Stimulated activated CD4-positive, alpha-beta T cell treated with anti-CD3 and anti-CD28 coated beads, Interleukin-12 subunit alpha, Interleukin-12 subunit beta, amount 100 ng/mL, for 48 hours (primary cell): ENCODE results near the gene CFAP77.

Experiments used
- DNase-seq, 3 donors: peaks; one replicate each; pipeline ENCODE4 v3.0.0-alpha.2; 2020; ENCODE audit warnings: low read depth in 2 of 3, low spot score in 1 of 3

CFAP77 gene

DNA sequence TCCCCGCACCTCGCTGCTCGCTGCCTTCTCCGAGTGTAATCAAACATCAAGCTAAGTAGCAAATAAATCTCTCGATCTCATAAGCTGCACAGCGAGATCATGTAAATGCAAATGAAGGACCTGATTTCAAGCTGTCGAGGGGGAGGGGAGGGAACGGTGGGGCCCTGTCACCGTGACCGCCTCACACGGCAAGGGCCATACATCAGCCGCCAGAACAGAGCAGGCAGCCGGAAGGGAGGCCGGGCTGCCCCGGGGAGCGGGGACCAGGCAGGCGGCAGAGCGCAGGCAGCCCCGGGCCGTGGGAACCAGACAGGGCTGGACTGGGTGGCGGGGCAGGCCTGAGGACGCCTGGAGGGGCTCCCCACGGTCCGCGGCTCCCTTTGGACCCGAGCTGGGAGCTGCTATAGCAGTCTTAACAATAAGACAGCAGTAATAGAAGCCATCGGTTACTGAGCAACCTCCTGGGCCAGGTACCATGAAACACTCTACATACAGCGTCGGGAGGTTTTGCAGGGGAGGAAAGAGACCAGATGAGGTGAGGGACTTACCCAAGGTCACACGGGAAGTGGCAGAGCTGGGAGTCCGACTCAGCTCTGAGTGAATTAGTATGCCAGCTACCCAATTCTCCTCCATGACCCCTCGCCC is 76.8 kb downstream of the CFAP77 start:
- peak; percentile 6 to 32 (median 13) for DNase-seq

DNA sequence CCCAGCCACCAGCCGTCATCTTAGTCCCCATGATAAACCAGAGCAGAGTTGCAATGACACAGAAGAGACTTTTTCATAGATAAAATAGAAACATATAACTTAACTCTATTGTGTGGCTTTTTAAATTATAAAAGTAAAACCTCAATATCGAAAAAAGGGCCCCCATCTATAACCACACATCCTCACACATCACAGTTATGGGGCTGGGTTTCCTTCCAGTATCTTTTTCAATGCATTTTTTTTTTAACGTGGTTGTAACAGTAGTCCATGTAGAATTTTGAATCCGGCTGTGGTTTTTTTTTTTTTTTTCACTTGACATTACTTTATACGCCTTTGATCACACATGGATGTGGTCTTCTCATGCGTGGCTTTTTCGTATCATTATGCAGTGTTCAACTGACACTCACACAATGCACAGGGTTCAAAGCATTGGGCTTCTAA is 77.4 kb downstream of the CFAP77 start:
- DNase-seq = peak in 1 of 3 donors; percentile 10

DNA sequence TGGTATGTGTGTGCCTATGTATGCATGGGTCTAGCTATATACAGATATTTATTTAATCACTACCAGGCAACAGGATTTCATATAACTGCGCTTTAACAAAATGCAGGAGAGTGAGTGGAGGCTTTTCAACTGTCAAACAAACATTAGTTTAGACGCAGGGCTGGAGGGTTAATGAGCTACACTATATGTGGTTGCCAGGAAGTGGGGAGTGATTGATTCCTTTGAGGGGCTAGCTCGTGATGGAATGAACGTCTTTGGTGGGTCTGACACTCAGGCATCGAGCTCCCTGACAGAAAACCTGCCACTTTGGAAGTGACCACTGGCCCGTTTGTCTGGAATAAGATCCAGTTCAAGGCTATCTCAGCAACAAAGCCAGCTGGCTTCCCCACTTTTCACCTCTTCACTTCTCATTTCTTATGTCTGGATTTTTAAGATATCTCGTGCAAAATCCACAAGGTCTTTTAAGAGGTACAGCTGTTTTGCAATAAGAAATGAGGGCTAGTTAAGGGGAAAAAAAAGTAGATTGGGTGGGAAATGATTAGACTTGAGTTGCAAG is 78.0 kb downstream of the CFAP77 start:
- DNase-seq = no peak

DNA sequence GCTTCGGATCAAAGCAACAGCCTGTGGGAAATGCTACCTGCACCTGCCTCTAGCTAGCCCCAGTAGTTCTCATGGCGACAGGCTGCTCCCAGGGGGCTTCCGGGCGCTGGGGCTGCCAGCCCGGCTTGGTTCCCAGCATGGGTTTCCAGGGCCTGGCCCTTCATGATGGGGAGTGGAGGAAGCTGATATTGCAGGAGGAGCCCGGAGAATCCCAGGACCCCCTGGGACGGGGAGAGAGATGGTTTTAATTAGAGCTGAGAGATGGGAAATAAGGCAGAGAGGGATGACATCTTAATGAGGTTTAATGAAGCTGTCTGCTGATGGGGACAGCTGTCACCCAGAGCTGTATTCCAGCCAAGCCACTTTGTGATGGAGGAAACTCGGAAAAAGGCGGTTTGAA is 78.6 kb downstream of the CFAP77 start:
- no peak for DNase-seq

DNA sequence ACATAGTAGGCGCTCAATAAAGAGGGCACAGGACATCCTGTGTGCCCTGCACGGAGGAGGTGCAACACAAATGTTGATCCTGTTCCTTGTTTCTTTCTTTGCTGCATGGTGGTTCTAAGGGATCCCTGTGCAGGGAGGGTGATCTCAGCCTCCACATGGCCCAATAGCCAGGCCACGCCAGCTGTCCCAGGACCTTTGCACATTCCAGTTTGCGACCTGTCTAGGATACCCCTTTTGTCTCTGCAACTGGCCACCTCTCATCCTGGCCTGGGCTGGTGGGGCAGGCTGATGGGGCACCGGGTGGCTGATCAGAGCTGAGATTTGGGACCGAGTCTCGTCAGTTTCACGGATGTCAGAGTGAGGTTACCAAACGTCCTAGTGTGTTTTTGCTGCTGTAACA is 79.5 kb downstream of the CFAP77 start:
- no peak for DNase-seq

DNA sequence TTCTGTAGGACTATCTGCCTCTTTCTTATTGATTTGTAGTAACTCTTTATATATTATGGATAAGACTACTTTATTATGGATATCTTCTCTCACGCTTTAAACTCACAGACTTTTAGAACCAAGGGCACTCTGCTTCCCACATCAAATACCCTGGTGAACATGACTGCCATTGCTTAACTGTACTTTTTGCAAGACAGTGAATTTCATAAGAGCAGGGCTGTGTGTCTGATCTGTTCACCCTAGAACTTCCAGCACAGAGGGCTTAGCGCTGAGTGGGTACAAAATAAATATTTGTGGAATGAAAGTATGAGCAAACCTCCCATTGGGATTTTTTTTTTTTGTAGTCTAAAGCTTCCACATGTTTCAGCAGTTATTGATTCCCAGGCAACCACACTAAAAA is 84.8 kb downstream of the CFAP77 start:
- no peak for DNase-seq

DNA sequence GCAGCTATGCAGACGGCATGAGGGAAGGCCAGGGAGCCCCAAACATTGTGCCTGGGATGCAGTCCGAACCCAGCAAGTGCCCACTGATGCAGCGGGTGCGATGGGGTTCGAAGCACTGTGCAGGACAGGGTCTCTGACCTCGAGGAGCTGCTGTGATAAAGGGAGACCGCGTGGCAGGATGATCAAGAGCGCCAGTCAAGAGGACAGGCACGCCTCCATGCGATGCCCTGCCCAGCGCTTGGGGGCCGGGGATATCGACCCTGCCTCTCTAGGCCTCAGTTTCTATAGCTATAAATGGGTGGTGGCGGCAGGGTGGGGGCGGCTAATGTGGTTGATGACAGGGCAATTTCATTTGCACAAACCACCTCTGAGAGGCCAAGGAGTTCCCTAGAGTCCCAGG is 87.7 kb downstream of the CFAP77 start:
- DNase-seq = no peak

DNA sequence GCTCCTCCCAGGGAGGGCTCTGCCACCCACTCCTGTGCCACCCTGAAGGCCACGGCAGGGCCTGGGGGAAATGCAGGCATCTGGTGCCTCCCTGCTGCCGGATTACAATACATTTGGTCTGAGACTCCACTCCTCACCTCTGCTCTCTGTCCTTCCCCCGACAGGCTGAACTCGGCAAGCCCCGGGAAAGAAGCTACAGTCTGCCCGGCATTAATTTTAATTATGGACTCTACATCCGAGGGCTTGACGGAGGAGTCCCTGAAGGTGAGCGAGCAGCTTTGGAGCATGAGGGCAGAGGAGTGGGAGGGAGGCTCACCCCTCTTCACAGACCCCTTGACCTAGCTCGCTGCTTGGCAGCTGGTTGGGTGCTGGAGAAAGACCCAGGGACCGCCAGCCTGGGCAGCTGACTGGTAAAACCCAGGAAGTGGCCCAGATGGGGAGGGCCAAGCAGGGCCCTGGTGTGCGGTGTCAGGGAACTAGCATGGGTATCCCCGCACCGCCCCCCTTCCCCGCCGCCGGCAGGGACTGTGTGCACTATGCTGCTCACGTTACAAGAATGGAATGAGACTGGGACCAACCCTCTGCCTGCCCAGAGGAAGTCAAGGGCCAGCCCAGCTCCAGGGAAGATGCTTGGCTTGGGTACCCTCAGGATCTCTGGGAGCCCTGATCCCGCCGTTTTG is 88.7 kb downstream of the CFAP77 start:
- no peak for DNase-seq

DNA sequence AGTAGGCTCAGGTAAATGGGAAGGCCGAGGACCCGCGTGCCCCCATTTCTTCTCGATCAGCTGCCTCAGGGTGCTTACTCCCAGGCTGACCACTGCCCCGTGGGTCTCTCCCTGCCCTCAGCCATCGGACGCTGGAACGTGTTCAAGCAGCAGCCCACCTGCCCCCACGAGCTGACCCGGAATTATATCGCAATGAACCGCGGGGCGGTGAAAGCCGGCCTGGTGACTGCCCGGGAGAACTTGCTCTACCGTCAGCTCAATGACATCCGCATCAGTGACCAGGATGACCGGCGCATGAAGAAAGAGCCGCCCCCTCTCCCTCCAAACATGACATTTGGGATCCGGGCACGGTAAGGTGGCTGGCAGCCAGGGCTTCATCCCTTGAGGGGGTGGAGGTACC is 89.2 kb downstream of the CFAP77 start:
- no peak for DNase-seq

DNA sequence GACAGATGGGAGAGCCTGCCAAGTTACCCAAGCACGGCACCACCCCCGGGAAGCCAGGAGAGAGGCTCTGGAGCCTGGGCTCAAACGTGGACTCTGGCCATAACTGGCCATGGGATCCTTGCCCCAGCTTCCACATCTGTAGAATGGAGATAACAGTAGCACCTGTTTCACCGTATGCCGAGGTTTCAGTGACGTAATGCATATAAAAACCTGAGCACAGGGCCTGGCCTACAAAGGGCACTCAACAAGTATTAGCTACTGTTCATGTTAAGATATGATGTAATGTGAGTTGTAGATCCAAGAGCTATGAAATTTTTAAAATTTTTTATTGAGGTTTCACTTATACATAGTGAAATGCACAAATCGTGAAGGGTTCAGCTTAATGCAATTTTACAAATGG is 90.2 kb downstream of the CFAP77 start:
- DNase-seq = no peak

DNA sequence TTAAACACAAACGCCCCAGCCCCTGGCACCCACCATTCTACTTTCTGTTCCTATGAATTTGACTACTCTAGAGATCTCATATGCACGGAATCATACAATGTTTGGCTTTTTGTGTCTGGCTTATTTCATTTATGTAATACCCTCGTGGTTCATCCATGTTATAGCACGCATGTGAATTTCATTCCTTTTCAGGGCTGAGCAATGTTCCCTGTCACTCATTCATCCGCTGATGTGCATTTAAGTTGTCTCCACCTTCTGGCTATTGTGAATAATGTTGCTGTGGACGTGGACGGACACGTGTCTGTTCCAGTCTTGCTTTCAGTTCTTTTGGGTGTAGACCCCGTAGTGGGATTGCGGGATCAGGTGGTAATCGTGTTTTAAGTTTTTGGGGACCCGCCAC is 92.5 kb downstream of the CFAP77 start:
- DNase-seq = no peak

DNA sequence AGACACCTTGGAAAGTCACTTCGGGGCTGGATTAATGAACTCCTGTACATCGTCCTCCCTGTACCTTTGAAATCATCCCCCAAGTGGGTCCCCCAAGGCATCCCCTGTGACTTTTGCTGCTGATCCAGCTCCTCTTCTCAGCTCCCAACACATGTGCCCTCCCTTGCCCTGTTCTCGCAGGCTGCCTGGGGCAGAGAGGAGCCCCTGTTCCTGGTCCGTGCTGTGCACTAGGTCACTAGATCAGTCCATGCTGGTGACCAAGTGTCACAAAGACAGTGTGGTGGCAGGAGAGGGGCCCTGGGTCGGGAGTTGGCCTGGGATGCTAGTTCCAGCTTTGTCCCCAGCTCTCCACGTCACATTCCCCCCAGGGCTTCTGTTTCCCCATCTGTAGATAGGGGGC is 93.1 kb downstream of the CFAP77 start:
- DNase-seq = no peak

DNA sequence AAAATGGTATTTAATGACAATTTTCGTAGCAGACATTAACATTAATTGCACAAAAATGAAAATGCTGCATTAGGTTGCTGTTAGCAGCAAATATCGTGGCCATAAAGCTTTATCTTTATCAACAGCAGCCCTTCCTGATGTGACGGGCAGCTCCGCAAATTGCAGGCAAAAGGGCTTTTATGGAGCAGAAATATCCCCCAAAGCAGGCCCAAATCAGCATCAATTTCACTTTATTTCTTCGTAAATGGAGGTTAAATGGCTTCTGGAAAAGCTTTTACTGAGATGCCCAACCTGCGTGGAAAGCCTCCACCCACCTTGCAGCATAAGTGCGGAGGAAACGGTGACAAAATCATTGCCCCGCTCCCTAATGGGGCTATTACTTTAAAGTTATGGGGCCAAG is 94.5 kb downstream of the CFAP77 start:
- DNase-seq = no peak

DNA sequence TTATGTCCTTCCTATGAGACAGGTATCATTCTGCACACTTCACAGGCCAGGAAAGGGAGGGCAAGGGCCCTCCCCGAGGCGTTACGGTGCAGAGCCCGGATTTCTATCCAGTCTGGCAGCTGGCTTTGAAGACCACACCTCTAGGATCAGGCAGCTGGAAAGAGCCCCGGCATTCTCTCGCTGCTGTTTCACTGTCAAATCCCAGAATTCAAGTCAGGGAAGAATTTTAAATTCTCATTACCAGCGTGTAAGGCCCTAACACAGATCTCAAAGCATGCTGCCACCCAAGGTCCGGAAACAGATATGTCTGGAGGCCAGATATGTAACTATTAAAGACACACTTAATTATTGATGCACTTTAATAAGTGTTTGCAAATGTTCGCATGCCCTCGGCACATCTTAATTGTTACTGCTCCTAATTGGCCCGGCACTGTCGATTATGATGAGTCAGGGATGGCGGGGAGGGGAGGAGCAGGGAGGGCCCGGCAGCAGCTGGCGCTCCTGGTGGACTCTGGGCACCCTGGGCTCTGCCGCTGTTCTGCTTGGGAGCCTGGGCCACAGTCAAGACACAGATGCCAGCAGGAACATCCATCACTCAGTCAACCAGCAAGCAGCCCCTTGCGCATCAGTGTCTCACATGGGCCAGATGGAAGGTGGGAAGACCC is 96.1 kb downstream of the CFAP77 start:
- no peak for DNase-seq

DNA sequence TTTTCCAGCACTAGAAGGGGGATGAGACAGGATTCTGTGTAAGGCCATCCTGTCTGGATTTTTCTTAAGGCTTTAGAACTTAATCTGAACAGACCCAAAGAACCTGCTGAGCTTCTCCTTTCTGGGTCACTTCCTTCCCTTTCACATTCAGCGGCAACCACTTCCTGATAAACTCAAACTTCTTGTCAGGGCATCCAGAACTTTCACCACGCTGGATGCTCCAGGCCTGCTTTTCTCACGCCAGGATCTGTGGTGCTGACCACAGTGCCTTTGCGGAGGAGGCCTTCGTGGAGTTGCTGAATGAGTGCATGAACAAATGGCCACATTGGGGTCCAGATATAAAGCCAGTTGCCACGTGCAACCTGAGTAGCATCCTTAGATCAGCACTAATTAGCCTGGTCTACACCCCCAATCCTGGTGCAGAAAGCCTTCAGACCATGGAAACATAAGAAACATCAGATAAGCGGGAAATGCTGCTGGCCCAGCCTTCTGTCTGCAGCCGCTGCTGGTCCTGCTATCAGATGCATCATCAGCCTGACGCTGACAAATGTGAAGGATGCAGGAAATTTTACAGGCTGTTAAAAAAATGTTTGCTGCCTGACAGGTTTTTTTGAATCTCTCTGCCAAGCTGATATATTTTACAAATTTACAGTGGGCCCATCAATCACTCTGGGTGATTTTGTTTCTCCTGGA is 97.1 kb downstream of the CFAP77 start:
- no peak for DNase-seq

DNA sequence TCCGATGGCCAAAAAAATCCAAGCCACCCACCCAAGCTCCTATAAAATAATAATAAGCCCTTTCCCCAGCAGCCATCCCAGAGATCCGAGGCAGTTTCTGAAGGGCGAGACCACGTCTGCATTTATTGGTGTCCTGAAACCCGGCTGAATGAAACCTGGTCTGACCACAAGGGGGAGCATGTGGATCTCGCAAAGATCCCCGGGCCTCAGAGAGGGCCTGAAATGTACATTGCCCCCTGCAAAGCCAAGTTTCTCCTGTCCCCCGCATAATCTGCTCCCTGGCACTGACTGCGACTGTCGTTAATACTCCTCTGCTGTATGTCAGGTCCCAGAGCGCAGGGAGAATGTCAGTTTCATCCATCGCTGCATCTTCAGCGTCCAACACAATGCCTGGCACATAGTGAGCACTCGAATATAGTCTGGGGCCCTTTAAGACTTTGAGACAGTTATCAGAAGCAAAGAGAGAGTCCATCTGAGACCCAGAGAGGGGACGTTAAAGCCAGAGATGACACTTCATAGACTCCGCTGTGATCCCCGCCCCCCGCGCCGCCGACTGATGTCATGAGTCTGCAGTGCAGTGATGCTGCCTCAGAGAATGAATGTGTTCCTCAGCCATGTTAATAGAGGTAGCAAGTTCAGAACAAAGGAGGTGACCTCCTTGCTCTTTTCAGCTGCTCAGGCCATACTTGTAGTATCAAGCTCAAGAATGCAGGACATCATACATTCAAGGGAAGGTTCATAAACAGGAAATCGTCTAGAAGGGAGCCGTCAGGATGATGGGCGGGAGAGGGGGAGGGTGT is 97.9 kb downstream of the CFAP77 start:
- DNase-seq = peak; percentile 37 to 69 (median 58)

DNA sequence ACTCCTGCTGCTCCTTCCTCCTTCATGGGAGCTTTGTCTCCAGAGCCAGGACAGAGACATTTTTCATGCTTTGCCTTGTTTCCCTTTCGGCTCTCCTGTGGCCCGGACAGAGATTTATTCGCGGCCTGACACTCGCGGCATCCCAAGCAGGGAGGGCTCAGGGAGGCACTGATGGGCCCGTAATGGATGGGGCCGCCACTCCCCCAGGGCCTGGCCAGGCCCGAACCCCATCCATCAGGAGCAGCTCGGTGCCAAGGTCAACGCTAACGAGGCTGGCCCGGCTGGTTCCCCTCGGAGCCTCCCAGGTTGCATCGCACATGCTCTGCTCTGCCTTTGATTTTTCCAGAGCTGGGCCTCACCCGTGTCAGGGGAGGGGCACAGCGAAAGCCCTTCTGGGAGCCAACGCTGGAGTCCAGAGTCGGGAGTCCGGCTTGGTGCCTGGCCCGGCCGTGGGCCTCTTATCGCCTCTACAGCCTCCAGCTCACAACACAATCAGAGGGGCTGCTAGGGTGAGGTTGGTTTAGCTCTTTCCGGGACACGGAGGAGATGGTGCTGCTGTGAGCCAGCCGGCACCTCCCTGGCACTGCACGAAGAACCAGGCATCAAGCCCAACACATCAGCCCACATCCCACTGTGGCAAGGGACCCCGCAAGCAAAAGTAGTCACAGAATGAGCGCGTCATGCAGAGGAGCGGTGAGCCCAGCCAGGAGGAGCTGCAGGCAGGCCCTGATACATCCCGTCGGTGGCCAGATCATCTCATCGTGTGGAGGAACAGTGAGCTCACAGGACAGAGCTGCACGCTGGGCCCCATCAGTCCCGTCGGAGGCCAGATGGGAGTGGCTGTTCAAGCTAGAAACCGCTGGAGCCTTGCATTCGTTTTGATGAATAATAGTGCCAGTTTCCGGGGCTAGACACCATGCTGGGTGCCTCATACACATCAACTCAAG is 100.2 kb downstream of the CFAP77 start:
- no peak for DNase-seq

DNA sequence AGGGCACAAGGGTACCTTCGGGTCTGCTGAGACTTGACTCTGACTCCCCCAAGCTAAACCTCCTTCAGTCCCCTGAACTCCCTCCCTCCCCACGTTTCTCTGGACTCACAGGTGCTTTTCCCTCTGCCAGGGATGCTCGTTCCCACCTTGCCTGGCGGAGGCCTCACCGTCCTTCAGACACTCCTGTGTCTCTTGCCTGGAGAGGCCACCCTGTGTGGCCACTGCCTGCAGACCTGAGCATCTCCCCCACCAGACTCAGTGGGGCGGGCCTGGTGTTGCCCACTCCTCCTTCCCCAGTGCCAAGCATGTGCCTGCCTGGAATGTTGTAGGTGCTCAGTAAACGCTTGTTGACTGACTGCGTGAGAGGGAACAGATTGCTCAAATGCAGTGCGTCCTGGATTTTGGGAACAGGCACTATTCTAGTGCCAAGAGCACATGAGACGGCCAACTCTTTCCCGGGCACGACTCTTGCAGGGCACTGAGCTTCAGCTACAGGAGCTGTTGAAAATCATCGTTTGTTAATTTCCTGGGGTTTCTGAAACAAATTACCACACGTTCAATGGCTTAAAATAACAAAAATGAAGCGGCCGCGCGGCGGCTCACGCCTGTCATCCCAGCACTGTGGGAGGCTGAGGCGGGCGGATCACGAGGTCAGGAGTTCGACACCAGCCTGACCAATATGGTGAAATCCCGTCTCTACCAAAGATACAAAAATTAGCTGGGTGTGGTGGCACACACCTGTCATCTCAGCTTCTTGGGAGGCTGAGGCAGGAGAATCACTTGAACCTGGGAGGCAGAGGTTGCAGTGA is 101.4 kb downstream of the CFAP77 start:
- no peak for DNase-seq

DNA sequence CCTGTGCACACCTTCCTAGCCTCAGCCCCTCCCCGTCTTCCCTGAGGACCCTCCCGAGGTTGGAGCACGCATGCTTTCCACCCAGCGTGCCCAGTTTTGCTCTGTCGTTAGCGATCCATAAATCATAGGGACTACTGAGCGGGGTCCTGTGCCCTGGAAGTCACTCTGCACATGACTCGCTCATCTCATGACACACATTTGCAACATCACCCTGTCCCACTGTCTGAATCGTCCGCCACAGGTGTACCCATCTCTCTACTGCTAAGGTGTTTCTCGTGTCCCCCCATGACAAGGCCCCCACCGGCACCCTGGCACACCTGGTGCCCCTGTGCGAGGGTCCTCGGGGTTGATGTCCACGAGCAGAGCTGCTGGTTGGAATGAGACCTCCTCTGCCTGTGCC is 103.4 kb downstream of the CFAP77 start:
- DNase-seq = no peak
